HepG2 (cell line): ENCODE data around the gene NUBP2. TPM values are rescaled to one million over a fixed set of nuclear protein-coding genes. Genes with fewer than 3 reads are reported as not detected.

ENCODE experiments used
- AGO1 ChIP-seq: fragments of 200-400 bp; formaldehyde crosslinking; IDR thresholded peaks from 2 replicates; pipeline ENCODE4 v1.6.1; 2017; ENCODE audit warnings: mild to moderate bottlenecking, low read depth, low read length, moderate library complexity; ENCODE audit not compliant: poor library complexity, severe bottlenecking
- ISX ChIP-seq: sonication (generic); formaldehyde crosslinking; conservative IDR thresholded peaks from 2 replicates; pipeline ENCODE4 v1.5.0; 2020; ENCODE audit warnings: missing genetic modification reagents
- JARID2 ChIP-seq: sonication (generic); formaldehyde crosslinking; IDR thresholded peaks from 2 replicates; pipeline ENCODE4 v1.8.1; 2023; ENCODE audit warnings: missing genetic modification reagents, inconsistent platforms; ENCODE audit not compliant: insufficient replicate concordance
- MBNL3 ChIP-seq: fragments of 250-450 bp; sonication (Bioruptor Pico); conservative IDR thresholded peaks from 2 replicates; pipeline ENCODE4 v1.8.0; 2022; ENCODE audit warnings: mild to moderate bottlenecking, inconsistent platforms
- MED8 ChIP-seq: sonication (generic); formaldehyde crosslinking; IDR thresholded peaks from 2 replicates; pipeline ENCODE4 v1.8.1; 2023; ENCODE audit warnings: mild to moderate bottlenecking, missing genetic modification reagents; ENCODE audit not compliant: insufficient replicate concordance
- MYNN ChIP-seq: sonication (generic); formaldehyde crosslinking; IDR thresholded peaks from 2 replicates; pipeline ENCODE4 v1.4.0; 2020; ENCODE audit warnings: mild to moderate bottlenecking, low read depth, missing genetic modification reagents
- NAIF1 ChIP-seq: sonication (generic); formaldehyde crosslinking; IDR thresholded peaks from 2 replicates; pipeline ENCODE4 v1.5.0; 2020; ENCODE audit warnings: mild to moderate bottlenecking, missing genetic modification reagents, borderline replicate concordance
- NFIC ChIP-seq: IDR thresholded peaks from 2 replicates; pipeline ENCODE4 v1.6.1; 2012; ENCODE audit warnings: mild to moderate bottlenecking, low read length, inconsistent platforms
- PHB2 ChIP-seq: fragments of 450-650 bp; IDR thresholded peaks from 2 replicates; pipeline ENCODE4 v1.6.1; 2018; ENCODE audit not compliant: partially characterized antibody
- ZFP37 ChIP-seq: sonication (generic); formaldehyde crosslinking; IDR thresholded peaks from 2 replicates; pipeline ENCODE4 v1.4.0; 2020; ENCODE audit warnings: missing genetic modification reagents, borderline replicate concordance
- ZNF282 ChIP-seq: fragments of 450-650 bp; IDR thresholded peaks from 2 replicates; pipeline ENCODE4 v1.6.1; 2018; ENCODE audit not compliant: partially characterized antibody
- ZNF333 ChIP-seq: sonication (generic); formaldehyde crosslinking; IDR thresholded peaks from 2 replicates; pipeline ENCODE4 v1.4.0; 2020; ENCODE audit warnings: mild to moderate bottlenecking, missing genetic modification reagents, borderline replicate concordance
- ZNF609 ChIP-seq: sonication (generic); formaldehyde crosslinking; IDR thresholded peaks from 2 replicates; pipeline ENCODE4 v1.4.0; 2020; ENCODE audit warnings: mild to moderate bottlenecking, missing genetic modification reagents, borderline replicate concordance
- polyA plus RNA-seq, 8 experiments: library from polyadenylated mRNA; depleted of rRNA in 3 of 8; stranded (reverse) in 7 of 8; unstranded in 1 of 8; fragments of >200 nt; fragmentation: Illumina TruSeq in 4 of 8; extraction: Trizol in 4 of 8; gene quantifications; 2 replicates each; pipeline versions ENCODE4 v1.2.1 to v1.2.3, GENCODE V29; 2011 to 2016; ENCODE audit warnings: low read depth in 4 of 8, missing spikeins in 1 of 8, mixed read lengths in 1 of 8; ENCODE audit not compliant: insufficient read depth in 1 of 8
- total RNA-seq, 5 experiments: library from RNA; depleted of rRNA; stranded (reverse); fragments of >200 nt; fragmentation: Illumina TruSeq; extraction: Trizol; gene quantifications; 2 replicates each; pipeline ENCODE4 v1.2.3, GENCODE V29; 2016; ENCODE audit warnings: low read depth in 1 of 5

The NUBP2 gene
- total and polyA plus RNA-seq, 2 of the 13 experiments (the other 11 are each of a cell fraction or from before 2014, with no cell fraction given): 25.7 to 61.5 TPM

- TF ChIP-seq NAIF1 (CRISPR knock-in tag) (no peak; the same call in 1 of the 2 replicates), ZNF609 (no peak), JARID2 (peak; percentile 61), AGO1 (peak; percentile 52), ISX (CRISPR knock-in tag) (0 out of 2 replicates have a peak, but pooled peaks have one; percentile 18), ZFP37 (no peak), MED8 (CRISPR knock-in tag) (peak; percentile 90), ZNF333 (CRISPR knock-in tag) (peak; percentile 25; the same call in 1 of the 2 replicates), NFIC (peak; percentile 44; the same call in 1 of the 2 replicates), ZNF282 (no peak), MYNN (CRISPR knock-in tag) (peak; percentile 72; the same call in 1 of the 2 replicates), MBNL3 (CRISPR knock-in tag) (no peak), PHB2 (no peak)
Measured at GRCh38 chr16:1826691-1827573, 44.2 kb downstream of the NUBP2 start, which contains the start of the genes FAHD1 and HAGH (continued).
